GM12801 (cell line): ENCODE results near the gene NUP205.

Experiments
- CTCF ChIP-seq: IDR thresholded peaks from one replicate; pipeline ENCODE4 v1.5.1; 2011; ENCODE audit warnings: control low read depth; ENCODE audit not compliant: insufficient read length; ENCODE audit errors: extremely low read depth

Gene NUP205

DNA sequence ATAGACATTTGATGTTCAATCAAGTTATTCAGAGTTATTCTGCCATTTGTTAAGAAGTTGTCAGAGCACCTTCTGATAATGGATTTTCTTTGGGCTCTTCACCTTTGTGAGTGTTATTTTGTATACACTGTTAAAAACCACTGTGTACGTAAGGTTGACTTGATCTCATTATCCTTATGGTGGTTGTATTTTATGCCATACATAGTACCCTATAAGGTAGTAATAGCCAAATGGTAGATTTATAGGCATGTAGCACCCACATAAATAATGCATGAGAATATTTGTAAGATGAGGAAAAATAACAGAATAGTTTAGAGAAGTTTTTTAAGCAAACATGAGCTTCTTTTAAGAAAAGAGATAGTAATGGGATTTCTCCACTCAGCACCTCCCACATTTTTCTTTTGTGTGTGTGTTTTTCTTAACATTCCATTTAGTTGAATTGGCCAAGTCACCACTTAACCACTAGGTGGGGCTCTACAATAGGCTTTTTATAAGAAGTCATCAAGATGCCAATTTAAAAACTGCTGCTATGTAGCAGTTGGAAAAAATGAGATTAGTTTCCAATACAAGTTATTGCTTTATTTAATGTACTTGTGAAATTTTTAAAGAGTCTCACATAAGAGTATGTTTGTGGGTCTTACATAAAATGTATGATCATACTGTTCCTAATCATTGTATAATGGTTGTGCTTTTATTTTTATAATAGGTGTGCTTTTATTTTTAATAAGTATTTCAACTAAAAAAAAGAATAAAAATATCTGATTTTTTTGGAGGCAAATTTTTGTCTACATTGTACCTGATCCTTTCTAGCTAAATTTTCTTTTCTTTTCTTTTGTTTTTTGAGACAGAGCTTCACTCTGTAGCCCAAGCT is 63.5 kb downstream of the NUP205 start:
- peak; percentile 87 for TF ChIP-seq CTCF

DNA sequence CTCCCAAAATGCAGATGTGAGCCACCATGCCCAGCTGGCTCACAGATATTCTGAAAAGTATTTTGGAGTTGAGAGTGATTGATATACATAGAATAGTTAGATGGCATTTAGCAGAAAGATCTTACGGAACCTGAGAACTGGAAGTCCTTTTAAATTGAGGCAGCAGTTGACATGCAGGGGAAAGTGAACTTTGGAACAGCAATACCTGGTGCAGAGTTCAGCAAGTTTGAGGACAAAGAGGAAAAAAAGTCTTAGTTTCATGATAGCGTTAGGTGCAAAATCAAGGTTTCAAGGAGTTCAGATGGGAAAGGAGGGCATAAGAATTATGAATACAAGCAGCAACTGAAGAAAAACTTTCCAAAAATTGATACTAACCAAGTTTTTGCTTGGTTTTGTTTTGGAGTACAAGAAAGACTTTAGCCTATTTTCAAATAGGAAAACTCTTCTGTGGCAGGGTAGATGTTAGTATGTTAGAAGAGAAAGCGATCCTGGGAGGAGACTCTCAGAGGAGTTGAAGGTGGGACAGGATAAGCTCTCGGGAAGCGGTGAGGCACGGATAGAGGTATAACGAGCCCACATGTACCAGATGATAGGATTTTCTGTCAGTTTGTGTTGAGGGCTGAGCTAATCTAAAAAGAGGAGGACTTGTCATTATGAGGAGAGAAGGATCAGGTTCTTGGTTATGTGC is 76.6 kb downstream of the NUP205 start:
- TF ChIP-seq CTCF: no peak

GRCh38 chr7:135644154-135644553 is 86.4 kb downstream of the NUP205 start:
- TF ChIP-seq CTCF: no peak

DNA sequence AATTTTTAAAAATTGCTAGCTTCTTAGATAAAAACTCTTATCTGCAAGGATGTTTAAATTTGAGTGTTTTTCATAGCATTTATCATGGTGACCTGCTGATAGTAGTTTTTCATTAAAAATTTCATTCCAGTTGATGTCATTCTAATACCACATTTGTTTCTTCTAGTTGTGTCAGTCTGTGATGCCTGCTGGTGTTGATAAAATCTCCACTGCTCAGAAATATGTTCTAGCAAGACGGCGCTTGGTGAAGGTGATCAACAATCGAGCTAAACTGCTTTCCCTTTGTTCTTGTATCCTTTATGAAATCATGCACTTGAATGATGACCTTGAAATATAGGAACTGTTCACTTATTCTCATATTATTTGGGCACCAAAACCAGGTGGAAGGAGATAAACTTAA is 87.0 kb downstream of the NUP205 start:
- no peak for TF ChIP-seq CTCF

DNA sequence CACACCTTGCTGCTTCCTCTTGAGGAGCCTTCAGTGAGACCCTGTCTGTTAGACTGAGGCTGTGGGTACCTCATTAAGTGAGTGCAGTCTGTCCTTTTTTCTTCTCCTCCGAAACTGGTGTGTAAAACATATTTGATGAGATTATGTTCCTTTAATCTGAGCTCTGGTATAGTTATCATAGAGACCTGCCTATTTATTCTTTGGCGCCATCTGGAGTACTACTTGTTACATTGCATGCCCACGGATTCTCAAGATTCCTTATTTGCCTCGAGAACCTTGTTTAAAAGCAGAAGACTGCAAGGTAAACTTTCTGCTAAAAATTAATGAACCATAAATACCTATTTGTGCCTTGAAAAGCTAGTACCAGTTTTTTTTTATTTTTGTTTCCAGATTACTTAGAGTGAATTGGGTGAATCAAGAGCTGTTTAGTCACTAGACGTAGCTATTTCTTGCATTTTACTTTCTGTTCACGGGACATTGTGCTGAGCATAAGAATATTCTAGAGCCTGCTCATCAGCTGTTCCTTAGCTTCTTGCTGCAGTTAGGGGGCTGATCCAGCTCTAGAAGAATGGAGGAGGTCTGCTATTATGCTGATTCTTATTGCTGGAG is 87.7 kb downstream of the NUP205 start:
- TF ChIP-seq CTCF: no peak

GRCh38 chr7:135647755-135648154 is 90.0 kb downstream of the NUP205 start:
- no peak for TF ChIP-seq CTCF

- TF ChIP-seq CTCF: no peak
Observed at GRCh38 chr7:135648235-135648634, 90.5 kb downstream of the NUP205 start.
